Tibial nerve (tissue), 4 donors: ENCODE results near the gene MAP9.

ENCODE experiments used
- EP300 ChIP-seq, 2 donors: sonication (generic); formaldehyde crosslinking; IDR thresholded peaks; one replicate each; pipeline ENCODE4 v1.6.1; 2017; ENCODE audit warnings: antibody characterized with exemption in 2 of 2, mild to moderate bottlenecking in 1 of 2
- POLR2A ChIP-seq, 2 donors: fragments of 450-650 bp; IDR thresholded peaks; one replicate each; pipeline ENCODE4 v1.6.1; 2017; ENCODE audit warnings: antibody characterized with exemption in 2 of 2, mild to moderate bottlenecking in 2 of 2, moderate library complexity in 2 of 2
- TF ChIP-seq, protein P1 (sequence below), 5 experiments: fragments of 200-600 bp in 3 of 5; fragments of 450-650 bp in 2 of 5; sonication (generic) in 3 of 5; IDR thresholded peaks; one replicate each; pipeline ENCODE4 v1.5.1; 2016 to 2019; ENCODE audit warnings: antibody characterized with exemption in 5 of 5, mild to moderate bottlenecking in 3 of 5, moderate library complexity in 2 of 5

DNA sequence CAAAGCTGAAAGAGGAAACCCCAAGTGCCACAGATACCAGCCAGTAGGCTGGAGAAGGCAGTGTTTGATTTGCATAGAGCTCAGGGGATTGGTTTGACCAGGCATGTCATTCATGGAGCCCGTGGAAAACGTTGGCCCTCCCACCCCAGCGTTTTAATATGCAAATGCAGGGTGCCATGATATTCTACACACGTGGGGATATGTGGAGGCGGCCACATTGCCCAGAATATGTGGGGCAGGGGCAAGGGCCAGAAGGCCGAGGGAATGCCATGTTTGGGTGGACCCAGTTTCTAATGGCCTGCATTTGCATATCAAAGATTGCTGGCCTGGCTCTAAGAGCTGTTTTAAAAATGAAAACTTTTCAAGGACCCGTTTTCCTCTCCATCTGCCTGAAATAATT, 71.1 kb downstream of the MAP9 start:
- TF ChIP-seq, protein P1, sequence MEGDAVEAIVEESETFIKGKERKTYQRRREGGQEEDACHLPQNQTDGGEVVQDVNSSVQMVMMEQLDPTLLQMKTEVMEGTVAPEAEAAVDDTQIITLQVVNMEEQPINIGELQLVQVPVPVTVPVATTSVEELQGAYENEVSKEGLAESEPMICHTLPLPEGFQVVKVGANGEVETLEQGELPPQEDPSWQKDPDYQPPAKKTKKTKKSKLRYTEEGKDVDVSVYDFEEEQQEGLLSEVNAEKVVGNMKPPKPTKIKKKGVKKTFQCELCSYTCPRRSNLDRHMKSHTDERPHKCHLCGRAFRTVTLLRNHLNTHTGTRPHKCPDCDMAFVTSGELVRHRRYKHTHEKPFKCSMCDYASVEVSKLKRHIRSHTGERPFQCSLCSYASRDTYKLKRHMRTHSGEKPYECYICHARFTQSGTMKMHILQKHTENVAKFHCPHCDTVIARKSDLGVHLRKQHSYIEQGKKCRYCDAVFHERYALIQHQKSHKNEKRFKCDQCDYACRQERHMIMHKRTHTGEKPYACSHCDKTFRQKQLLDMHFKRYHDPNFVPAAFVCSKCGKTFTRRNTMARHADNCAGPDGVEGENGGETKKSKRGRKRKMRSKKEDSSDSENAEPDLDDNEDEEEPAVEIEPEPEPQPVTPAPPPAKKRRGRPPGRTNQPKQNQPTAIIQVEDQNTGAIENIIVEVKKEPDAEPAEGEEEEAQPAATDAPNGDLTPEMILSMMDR (IDR thresholded peaks at IDR 0.05), result no peak
- no peak for TF ChIP-seq EP300 (IDR thresholded peaks at IDR 0.05)
- no peak for TF ChIP-seq POLR2A (IDR thresholded peaks at IDR 0.05)
